ENCODE results near the gene MIS18A.

DNA sequence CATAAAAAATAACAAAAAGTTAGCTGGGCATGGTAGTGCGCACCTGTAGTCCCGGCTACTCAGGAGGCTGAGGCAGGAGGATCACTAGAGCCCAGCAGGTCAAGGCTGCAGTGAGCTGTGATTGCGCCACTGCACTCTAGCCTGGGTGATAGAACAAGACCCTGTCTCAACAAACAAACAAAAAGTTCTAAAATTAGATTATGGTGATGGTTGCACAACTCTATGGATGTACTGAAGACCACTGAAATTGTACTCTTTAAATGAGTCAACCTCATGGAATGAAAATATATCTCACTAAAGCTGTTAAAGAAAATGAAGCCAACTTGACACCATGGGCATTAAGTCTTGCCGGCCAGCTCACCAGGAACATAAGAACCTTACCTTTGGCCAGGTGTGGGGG lies 28.9 kb upstream of the MIS18A start:
- no peak for TF ChIP-seq YY1 (IDR thresholded peaks at IDR 0.05; ENCODE audit: insufficient read depth, insufficient read length)
- TF ChIP-seq SUZ12 (IDR thresholded peaks at IDR 0.05; ENCODE audit: extremely low read depth, insufficient read depth, insufficient read length): no peak

Measured in NT2/D1 (cell line).